Adrenal gland (tissue), 12 donors: ENCODE measurements around the gene GALNT9. TPM values are rescaled to one million over a fixed set of nuclear protein-coding genes. Genes with fewer than 3 reads are reported as not detected.

ENCODE experiments used
- DNase-seq, 7 donors: peaks; one replicate each; pipeline ENCODE4 v3.0.0-alpha.2; 2019 to 2020
- H3K27ac ChIP-seq, 5 donors: fragments of 200-600 bp; sonication (generic) in 4 of 5; 1 replicate in 3 of 5; 2 replicates in 2 of 5; pipeline versions ENCODE4 v1.5.1 to v1.8.0; 2016 to 2020; ENCODE audit warnings: mild to moderate bottlenecking in 1 of 5
- H3K27me3 ChIP-seq: fragments of 200-600 bp; 2 replicates; pipeline ENCODE4 v1.8.0; 2021
- H3K36me3 ChIP-seq, 2 donors: fragments of 200-600 bp; replicated peaks in 1 of 2; 1 replicate in 1 of 2; 2 replicates in 1 of 2; pipeline versions ENCODE4 v1.5.1 to v1.8.0; 2018 to 2022
- H3K4me1 ChIP-seq, 2 donors: fragments of 200-600 bp; replicated peaks in 1 of 2; 1 replicate in 1 of 2; 2 replicates in 1 of 2; pipeline versions ENCODE4 v1.5.1 to v1.8.0; 2018 to 2021
- H3K4me3 ChIP-seq, 4 donors: fragments of 200-600 bp; sonication (generic) in 3 of 4; one replicate each; pipeline ENCODE4 v1.5.1; 2016 to 2018
- H3K9me3 ChIP-seq, 3 donors: fragments of 200-600 bp; sonication (generic) in 1 of 3; replicated peaks in 1 of 3; 1 replicate in 2 of 3; 2 replicates in 1 of 3; pipeline versions ENCODE4 v1.5.1 to v1.8.0; 2016 to 2021
- POLR2A ChIP-seq, 2 donors: fragments of 450-650 bp; IDR thresholded peaks; one replicate each; pipeline ENCODE4 v1.6.1; 2017; ENCODE audit warnings: antibody characterized with exemption in 2 of 2, mild to moderate bottlenecking in 2 of 2, moderate library complexity in 1 of 2
- WGBS, 4 donors: extraction: QIAGEN DNeasy Blood & Tissue Kit in 2 of 4; methylation state at CpG; one replicate each; pipeline versions ENCODE4 v1.1.5 to v1.1.7; 2013 to 2017; 5-methylcytosine and 5-hydroxymethylcytosine counted together
- intact Hi-C, 2 donors: fragments of 100-400 bp; cut with DNase I; formaldehyde crosslinking; loops; one replicate each; pipeline versions ENCODE4 v1.14.1 to v1.15.0; 2022 to 2023
- polyA plus RNA-seq, 3 donors: library from polyadenylated mRNA; stranded (reverse); fragments of 200-250 nt in 2 of 3; fragments of 350-450 nt in 1 of 3; fragmentation: Illumina TruSeq in 1 of 3; extraction: RNeasy Lipid Tissue Mini Kit (QIAGEN cat#74804) in 1 of 3; gene quantifications; one replicate each; pipeline ENCODE4 v1.2.3, GENCODE V29; 2013 to 2014
- total RNA-seq, 9 donors: library from RNA; depleted of rRNA in 4 of 9; stranded (reverse); fragments of >200 nt in 4 of 9; fragments of 120-200 nt in 1 of 9; fragmentation: NEBNext Ultra II Directional in 1 of 9; extraction: Animal tissue kit (Norgen Biotek cat#: 25700) in 1 of 9; gene quantifications; one replicate each; pipeline versions ENCODE4 v1.1.0 to v1.2.4, GENCODE V29; 2013 to 2023
- TF ChIP-seq, protein P1 (sequence below), 6 experiments: fragments of 450-650 bp in 4 of 6; fragments of 200-600 bp in 2 of 6; sonication (generic) in 1 of 6; IDR thresholded peaks; 1 replicate in 5 of 6; 2 replicates in 1 of 6; pipeline versions ENCODE4 v1.5.1 to v1.8.0; 2016 to 2021; ENCODE audit warnings: antibody characterized with exemption in 6 of 6, mild to moderate bottlenecking in 2 of 6, moderate library complexity in 1 of 6
- donor health status: healthy with polysubstance abuse.
- donor health status: Bipolar disorder and iron deficiency.
- donor health status: DM: yes; HTN: yes; CAD: no.
- donor health status: DM: no; HTN: no; CAD: no.
- donor health status: DM: no; HTN: no; CAD: no.
- donor health status: DM: yes; HTN: yes; CAD: no.

GALNT9 gene
- total and polyA plus RNA-seq, 12 donors, result 0.44 to 7.8 (median 1.2) TPM; not detected in 1

DNA sequence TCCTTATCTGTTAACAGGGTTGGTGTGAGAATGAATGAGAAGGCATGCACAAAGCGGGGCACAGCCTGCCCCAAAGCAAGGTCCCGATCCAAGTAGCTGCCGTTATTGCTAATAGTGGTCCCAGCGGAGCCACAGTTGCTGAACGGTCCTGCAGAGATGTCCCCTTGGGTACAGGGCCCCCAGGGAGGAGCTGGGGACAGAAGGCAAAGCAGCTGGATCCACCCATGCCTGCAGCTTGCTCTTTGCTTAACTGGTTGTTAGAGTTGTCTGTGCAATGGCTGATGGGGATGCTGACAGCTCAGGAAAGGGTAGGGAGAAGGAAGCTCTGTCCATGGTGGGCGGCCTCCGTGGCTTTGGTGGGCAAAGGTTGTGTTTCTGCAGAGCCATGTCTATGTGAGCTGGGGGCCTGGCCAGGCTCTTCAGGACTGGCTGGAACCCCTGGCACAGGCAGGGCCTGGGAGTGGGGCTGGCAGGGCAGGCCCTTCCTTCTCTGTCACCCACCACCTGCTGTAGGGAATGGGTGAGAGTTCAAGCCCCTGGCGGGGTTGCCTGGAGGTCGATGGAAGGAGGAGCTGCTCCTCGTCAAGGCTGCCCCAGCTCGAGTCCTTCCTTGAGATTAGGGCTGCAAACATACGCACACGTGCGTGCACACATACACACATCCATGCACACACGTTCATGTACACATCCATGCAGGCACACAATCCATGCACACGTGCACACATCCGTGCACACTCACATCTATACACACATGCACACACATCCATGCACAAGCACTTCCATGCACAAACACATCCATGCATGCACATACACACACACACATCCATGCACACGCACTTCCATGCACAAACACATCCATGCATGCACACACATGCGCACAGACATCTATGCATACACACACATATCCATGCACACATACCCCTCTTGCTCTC, 149.7 kb downstream of the GALNT9 start:
- H3K27me3 ChIP-seq, result peaks cover 26% of the 10 kb centered on the region
- H3K4me1 ChIP-seq, result no peaks in the 10 kb centered on the region
- no peak for DNase-seq
- TF ChIP-seq POLR2A (IDR thresholded peaks at IDR 0.05), result no peak
- TF ChIP-seq, protein P1, sequence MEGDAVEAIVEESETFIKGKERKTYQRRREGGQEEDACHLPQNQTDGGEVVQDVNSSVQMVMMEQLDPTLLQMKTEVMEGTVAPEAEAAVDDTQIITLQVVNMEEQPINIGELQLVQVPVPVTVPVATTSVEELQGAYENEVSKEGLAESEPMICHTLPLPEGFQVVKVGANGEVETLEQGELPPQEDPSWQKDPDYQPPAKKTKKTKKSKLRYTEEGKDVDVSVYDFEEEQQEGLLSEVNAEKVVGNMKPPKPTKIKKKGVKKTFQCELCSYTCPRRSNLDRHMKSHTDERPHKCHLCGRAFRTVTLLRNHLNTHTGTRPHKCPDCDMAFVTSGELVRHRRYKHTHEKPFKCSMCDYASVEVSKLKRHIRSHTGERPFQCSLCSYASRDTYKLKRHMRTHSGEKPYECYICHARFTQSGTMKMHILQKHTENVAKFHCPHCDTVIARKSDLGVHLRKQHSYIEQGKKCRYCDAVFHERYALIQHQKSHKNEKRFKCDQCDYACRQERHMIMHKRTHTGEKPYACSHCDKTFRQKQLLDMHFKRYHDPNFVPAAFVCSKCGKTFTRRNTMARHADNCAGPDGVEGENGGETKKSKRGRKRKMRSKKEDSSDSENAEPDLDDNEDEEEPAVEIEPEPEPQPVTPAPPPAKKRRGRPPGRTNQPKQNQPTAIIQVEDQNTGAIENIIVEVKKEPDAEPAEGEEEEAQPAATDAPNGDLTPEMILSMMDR (IDR thresholded peaks at IDR 0.05), result no peak
- H3K27ac ChIP-seq, result no peak overlapping the region
- H3K4me3 ChIP-seq, result no peak overlapping the region
- WGBS, 4 donors, result 73 to 81% (median 76%) methylated on average over 16 to 19 of the region's 19 CpGs
- no peaks in the 10 kb centered on the region for H3K36me3 ChIP-seq
- intact Hi-C loops, result no loop called here
- H3K9me3 ChIP-seq, result no peaks in the 10 kb centered on the region

DNA sequence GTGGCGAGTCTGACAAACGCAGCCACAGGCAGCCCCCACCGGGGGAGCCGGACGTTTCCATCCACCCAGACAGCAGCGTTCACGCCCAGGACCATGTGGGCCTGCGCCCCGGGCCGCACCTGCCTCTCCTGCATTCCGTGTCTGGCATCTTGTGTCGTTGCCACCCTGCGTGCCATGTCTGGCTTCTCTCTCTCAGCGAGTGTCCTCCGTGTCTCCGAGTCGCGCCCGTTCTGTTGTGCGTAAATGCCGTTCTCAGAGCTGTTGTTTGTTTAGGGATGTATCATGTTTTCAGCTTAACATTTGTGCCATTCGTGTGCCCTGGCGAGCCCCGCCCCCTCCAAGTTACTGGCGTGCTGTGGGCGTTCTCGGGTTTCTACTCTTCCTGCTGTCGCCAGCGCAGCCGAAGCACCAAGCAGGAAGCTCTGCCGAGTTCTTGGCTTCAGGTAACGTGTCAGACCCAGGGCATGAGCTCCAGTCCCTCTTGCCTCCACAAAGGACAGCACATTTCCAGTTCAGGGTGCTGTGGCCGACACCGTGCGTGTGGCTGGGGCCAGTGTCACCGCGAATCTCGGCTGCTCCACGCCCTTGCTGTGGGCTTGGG, 150.5 kb downstream of the GALNT9 start:
- intact Hi-C loops, result no loop called here
- no peak for DNase-seq
- Histone ChIP-seq H3K36me3 (no peaks in the 10 kb centered on the region), H3K27ac (no peak overlapping the region), H3K4me3 (no peak overlapping the region), H3K4me1 (no peaks in the 10 kb centered on the region), H3K9me3 (no peaks in the 10 kb centered on the region), H3K27me3 (peaks cover 26% of the 10 kb centered on the region)
- 61 to 71% (median 62%) methylated on average over 25 to 39 of the region's 39 CpGs for WGBS, 4 donors
- TF ChIP-seq, protein P1 (IDR thresholded peaks at IDR 0.05), result no peak
- no peak for TF ChIP-seq POLR2A (IDR thresholded peaks at IDR 0.05)

DNA sequence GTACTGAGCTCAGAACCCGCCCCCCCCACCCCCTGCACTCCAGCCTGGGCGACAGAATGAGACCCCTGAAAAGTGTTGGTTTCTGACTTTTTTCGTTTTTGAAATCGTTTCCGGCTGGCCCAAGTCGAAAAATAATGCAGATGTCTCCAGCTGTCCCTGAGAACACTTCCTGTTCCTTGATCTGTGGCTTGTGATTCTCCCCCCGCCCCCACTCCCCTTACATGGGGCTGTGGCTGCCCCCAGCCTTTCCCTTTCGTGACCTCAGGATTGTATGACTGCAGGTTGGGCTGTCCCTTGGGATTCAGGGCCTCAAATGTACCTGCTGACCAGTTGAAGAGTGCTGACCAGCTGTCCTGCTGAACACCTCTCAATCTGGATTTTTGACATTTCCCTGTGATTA, 151.1 kb downstream of the GALNT9 start:
- H3K27ac ChIP-seq, result no peak overlapping the region
- DNase-seq, result no peak
- no peak overlapping the region for H3K4me3 ChIP-seq
- TF ChIP-seq POLR2A (IDR thresholded peaks at IDR 0.05), result no peak
- TF ChIP-seq, protein P1 (IDR thresholded peaks at IDR 0.05), result no peak
- no peaks in the 10 kb centered on the region for H3K4me1 ChIP-seq
- peaks cover 26% of the 10 kb centered on the region for H3K27me3 ChIP-seq
- WGBS, 4 donors, result 14 to 49% (median 29%) methylated on average over 7 to 8 of the region's 8 CpGs
- no peaks in the 10 kb centered on the region for H3K9me3 ChIP-seq
- H3K36me3 ChIP-seq, result no peaks in the 10 kb centered on the region
- intact Hi-C loops, result no loop called here

DNA sequence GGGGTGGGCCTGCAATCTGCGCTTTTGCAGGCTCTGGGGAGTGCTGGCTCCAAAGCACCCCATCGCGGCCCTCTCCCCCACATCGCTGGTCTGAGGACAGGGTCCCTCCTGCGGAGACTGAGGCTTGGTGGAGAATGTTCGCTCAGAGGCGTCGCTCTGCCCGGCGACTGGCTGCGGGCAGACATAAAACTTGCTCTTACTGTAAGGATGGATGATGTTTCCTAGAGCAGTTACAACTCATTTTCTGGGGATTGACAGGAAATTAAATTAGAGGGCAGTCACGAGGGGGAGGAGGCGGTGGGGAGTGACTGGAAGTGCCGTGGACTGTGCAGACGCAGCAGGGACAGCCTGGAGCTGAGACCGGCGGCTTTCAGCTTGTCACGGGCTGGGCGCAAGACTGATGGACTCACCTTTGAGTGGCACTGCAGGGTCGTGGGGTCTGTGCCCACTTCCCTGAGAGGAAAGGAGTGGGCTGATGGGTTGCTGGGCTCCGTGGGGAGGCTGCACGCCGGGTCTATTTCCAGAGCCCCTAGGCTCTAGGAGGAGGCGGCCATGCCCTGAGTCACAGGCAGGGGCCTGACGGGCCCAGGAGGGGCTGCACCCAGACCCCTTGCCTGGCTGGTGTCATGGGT, 152.4 kb downstream of the GALNT9 start:
- intact Hi-C loops, result no loop called here
- Histone ChIP-seq H3K4me3 (no peak overlapping the region), H3K27ac (no peak overlapping the region), H3K9me3 (no peaks in the 10 kb centered on the region), H3K4me1 (no peaks in the 10 kb centered on the region), H3K27me3 (peaks cover 27% of the 10 kb centered on the region), H3K36me3 (no peaks in the 10 kb centered on the region)
- no peak for DNase-seq
- WGBS, 4 donors, result 67 to 78% (median 73%) methylated on average over 21 to 25 of the region's 25 CpGs
- TF ChIP-seq POLR2A (IDR thresholded peaks at IDR 0.05), result no peak
- TF ChIP-seq, protein P1 (IDR thresholded peaks at IDR 0.05), result no peak
